Endothelial cell of umbilical vein (primary cell): ENCODE measurements around the gene AGAP2. TPM values are rescaled to one million over a fixed set of nuclear protein-coding genes. Genes with fewer than 3 reads are reported as not detected.

Experiments used
- Bru-seq: library from RNA; stranded (reverse); fragments of 400-500 nt; gene quantifications from one replicate; lab custom pipeline; 2021; lab: Mats Ljungman, UMichigan
- BruChase-seq, 2 experiments: library from RNA; stranded (reverse); fragments of 400-500 nt; gene quantifications; one replicate each; lab custom pipeline; 2021; lab: Mats Ljungman, UMichigan
- BruUV-seq: library from RNA; stranded (reverse); fragments of 400-500 nt; replicated peaks from 2 replicates; lab custom pipeline; 2021; lab: Mats Ljungman, UMichigan
- CTCF ChIA-PET: fragments of 300-600, 350-600 bp; sonication (Branson Sonifier 250); formaldehyde crosslinking; loops from one replicate; lab custom pipeline; 2021; ENCODE audit warnings: antibody characterized with exemption, inconsistent platforms; lab: Charles Lee
- POLR2A ChIA-PET: fragments of 300-600, 350-600 bp; sonication (Branson Sonifier 250); formaldehyde crosslinking; loops from one replicate; lab custom pipeline; 2021; ENCODE audit warnings: antibody characterized with exemption, inconsistent platforms; lab: Charles Lee
- DNase-seq: peaks from one replicate; pipeline ENCODE4 v3.0.0-alpha.2; 2011; ENCODE audit warnings: low read depth, low spot score
- FAIRE-seq: peaks from 2 replicates; lab custom pipeline; 2011; peaks lifted over from hg19 to GRCh38; lab: Jason Lieb, UNC
- H2AFZ ChIP-seq: 2 replicates; pipeline ENCODE4 v1.6.0; 2012; ENCODE audit warnings: low read depth, low read length, control low read depth, inconsistent platforms
- H3K27ac ChIP-seq: 2 replicates; pipeline ENCODE4 v1.5.1; 2011; ENCODE audit warnings: low read depth, mild to moderate bottlenecking, control low read depth, low read length, moderate library complexity; ENCODE audit not compliant: insufficient read depth
- H3K27me3 ChIP-seq, 2 experiments: 2 replicates each; pipeline versions ENCODE4 v1.6.0 to v1.6.1; 2011; ENCODE audit warnings: low read length in 2 of 2, mixed read lengths in 1 of 2; ENCODE audit not compliant: control insufficient read depth in 2 of 2, insufficient read depth in 2 of 2
- H3K36me3 ChIP-seq, 2 experiments: 2 replicates in 1 of 2; 3 replicates in 1 of 2; pipeline ENCODE4 v1.5.1; 2011; ENCODE audit warnings: low read length in 2 of 2, mild to moderate bottlenecking in 1 of 2, moderate library complexity in 1 of 2; ENCODE audit not compliant: control insufficient read depth in 2 of 2, insufficient read depth in 2 of 2; ENCODE audit errors: extremely low read depth in 1 of 2
- H3K4me1 ChIP-seq: 3 replicates; pipeline ENCODE4 v1.5.1; 2011; ENCODE audit warnings: mild to moderate bottlenecking, low read length; ENCODE audit not compliant: control insufficient read depth, insufficient read depth; ENCODE audit errors: extremely low read depth
- H3K4me2 ChIP-seq: 2 replicates; pipeline ENCODE4 v1.6.1; 2011; ENCODE audit warnings: low read length, control low read depth, mixed read lengths; ENCODE audit not compliant: insufficient read depth
- H3K4me3 ChIP-seq, 3 experiments: fragments of 200-600 bp in 1 of 3; sonication (generic), shearing (Covaris generic) in 1 of 3; replicated peaks in 1 of 3; 2 replicates each; pipeline ENCODE4 v1.5.1; 2011 to 2016; ENCODE audit warnings: control low read depth in 3 of 3, low read length in 3 of 3, mild to moderate bottlenecking in 2 of 3, inconsistent platforms in 1 of 3, low read depth in 1 of 3, moderate library complexity in 1 of 3; ENCODE audit not compliant: insufficient read depth in 1 of 3
- H3K79me2 ChIP-seq: 2 replicates; pipeline ENCODE4 v1.6.0; 2012; ENCODE audit warnings: low read length, inconsistent platforms; ENCODE audit not compliant: control insufficient read depth, insufficient read depth
- H3K9ac ChIP-seq: replicated peaks from 2 replicates; pipeline ENCODE3; 2011; ENCODE audit warnings: low read length, control low read depth; ENCODE audit not compliant: insufficient read depth; ENCODE audit errors: extremely low read depth
- H3K9me1 ChIP-seq: replicated peaks from 3 replicates; pipeline ENCODE4 v1.6.0; 2011; ENCODE audit warnings: mild to moderate bottlenecking, low read length; ENCODE audit not compliant: control insufficient read depth, insufficient read depth; ENCODE audit errors: extremely low read depth
- H3K9me3 ChIP-seq: replicated peaks from 2 replicates; pipeline ENCODE4 v1.5.1; 2012; ENCODE audit warnings: low read length, inconsistent platforms; ENCODE audit not compliant: control insufficient read depth, insufficient read depth
- H4K20me1 ChIP-seq: replicated peaks from 2 replicates; pipeline ENCODE3; 2011; ENCODE audit warnings: mild to moderate bottlenecking, low read length; ENCODE audit not compliant: control insufficient read depth, insufficient read depth; ENCODE audit errors: extremely low read depth
- CTCF ChIP-seq, 2 donors: IDR thresholded peaks; 1 replicate in 1 of 2; 2 replicates in 1 of 2; pipeline ENCODE4 v1.5.1; 2011; ENCODE audit warnings: low read length in 2 of 2, mild to moderate bottlenecking in 2 of 2, moderate library complexity in 2 of 2, control low read depth in 1 of 2, inconsistent platforms in 1 of 2, low read depth in 1 of 2; ENCODE audit not compliant: insufficient read depth in 1 of 2; ENCODE audit errors: extremely low read depth in 1 of 2
- EZH2 ChIP-seq: IDR thresholded peaks from 2 replicates; pipeline ENCODE4 v1.6.1; 2012; ENCODE audit warnings: borderline replicate concordance, low read depth, mild to moderate bottlenecking, moderate library complexity, low read length, inconsistent platforms; ENCODE audit not compliant: severe bottlenecking
- FOS ChIP-seq: IDR thresholded peaks from 2 replicates; pipeline ENCODE4 v1.6.1; 2011; ENCODE audit warnings: mild to moderate bottlenecking, low read length, moderate library complexity, borderline replicate concordance; ENCODE audit not compliant: insufficient read depth
- GATA2 ChIP-seq: IDR thresholded peaks from 2 replicates; pipeline ENCODE4 v1.7.0; 2011; ENCODE audit warnings: low read depth, mild to moderate bottlenecking, moderate library complexity, mixed read lengths, low read length; ENCODE audit not compliant: insufficient read length, insufficient read depth
- JUN ChIP-seq: IDR thresholded peaks from 2 replicates; pipeline ENCODE4 v1.6.1; 2011; ENCODE audit warnings: borderline replicate concordance, low read depth; ENCODE audit not compliant: insufficient read length, insufficient read depth
- MYC ChIP-seq: IDR thresholded peaks from one replicate; pipeline ENCODE4 v1.6.1; 2011; ENCODE audit warnings: mild to moderate bottlenecking, low read depth, low read length
- POLR2A ChIP-seq: IDR thresholded peaks from 2 replicates; pipeline ENCODE4 v1.6.1; 2012; ENCODE audit warnings: low read depth, mild to moderate bottlenecking, control low read depth, low read length
- POLR2AphosphoS5 ChIP-seq: IDR thresholded peaks from 2 replicates; pipeline ENCODE4 v1.6.1; 2012; ENCODE audit warnings: low read depth, mild to moderate bottlenecking, control low read depth, low read length, moderate library complexity; ENCODE audit not compliant: insufficient read depth
- dilution Hi-C: fragments of 300-500 bp; cut with MboI; formaldehyde crosslinking; loops from one replicate; pipeline ENCODE4 v1.15.0; 2019; ENCODE audit warnings: low sequenced_read_pairs; ENCODE audit not compliant: extremely low pct_ligation_motif_present
- intact Hi-C: fragments of 100-400 bp; cut with micrococcal nuclease; formaldehyde crosslinking; loops from one replicate; pipeline ENCODE4 v1.10.0; 2022
- long read RNA-seq: library from polyadenylated mRNA; stranded (forward); transcript quantifications from one replicate; pipeline ENCODE4 v2.0.0, GENCODE V29; 2021
- polyA minus RNA-seq, 3 experiments: library from RNA; depleted of rRNA, polyadenylated mRNA; stranded (reverse); fragments of >200 nt; gene quantifications; 1 replicate in 1 of 3; 2 replicates in 2 of 3; pipeline ENCODE4 v1.2.3, GENCODE V29; 2011
- polyA plus RNA-seq, 4 experiments: library from polyadenylated mRNA; depleted of rRNA in 3 of 4; stranded (reverse) in 3 of 4; unstranded in 1 of 4; fragments of >200 nt; gene quantifications; 2 replicates each; pipeline versions ENCODE4 v1.2.1 to v1.2.3, GENCODE V29; 2011 to 2012; ENCODE audit warnings: missing spikeins in 1 of 4
- total RNA-seq: library from RNA; stranded (reverse); gene quantifications from 2 replicates; pipeline ENCODE4 v1.2.3, GENCODE V29; 2021
- TF ChIP-seq, protein P1 (sequence below): IDR thresholded peaks from 2 replicates; pipeline ENCODE4 v1.6.1; 2011; ENCODE audit not compliant: insufficient read depth, insufficient read length

The AGAP2 gene
- total RNA-seq: 0.05 and 0.24 TPM in 2 replicates
- polyA plus RNA-seq: 0.04 and 0.05 TPM in 2 replicates
- polyA plus RNA-seq (2011; cell fraction: cytosol; rRNA removed): 0.04 and 0.08 TPM in 2 replicates
- polyA plus RNA-seq (2011; cell fraction: nucleus; rRNA removed): 0.05 and 0.10 TPM in 2 replicates
- 0.14 and 0.20 TPM in 2 replicates for polyA plus RNA-seq (2012)
- 0.04 TPM in 1 of 2 replicates, not detected in the other for polyA minus RNA-seq
- polyA minus RNA-seq (2011; cell fraction: cytosol; rRNA and poly(A)+ RNA removed): not detected
- polyA minus RNA-seq (2011; cell fraction: nucleus; rRNA and poly(A)+ RNA removed): 0.14 and 0.63 TPM in 2 replicates
- percentile 11 among the genes with signal in this experiment for Bru-seq, nascent RNA
- percentile 5 among the genes with signal in this experiment for BruChase-seq, experiment 1, labeled RNA remaining after a 6-hour chase
- BruChase-seq, experiment 2, labeled RNA remaining after a 2-hour chase: percentile 13 among the genes with signal in this experiment
- long read RNA-seq: 0 reads

- Histone ChIP-seq H3K4me1 (peaks cover 5% of the 10 kb centered on the region), H3K4me3 (no peak within 1 kb of the TSS), H3K9me3 (no peaks in the 10 kb centered on the region), H3K79me2 (no peaks in the 10 kb centered on the region), H3K4me2 (no peak within 1 kb of the TSS), H3K9me1 (no peaks in the 10 kb centered on the region), H3K36me3 (no peaks in the 10 kb centered on the region), H3K9ac (no peak within 1 kb of the TSS), H3K27me3 (peaks cover 65 to 70% of the 10 kb centered on the region in 2 experiments), H2AFZ (no peak within 1 kb of the TSS), H4K20me1 (no peaks in the 10 kb centered on the region), H3K27ac (no peak within 1 kb of the TSS)
- dilution Hi-C loops (no loop called here), intact Hi-C loops (no loop called here)
- FAIRE-seq: no peak
- no TSS peak for BruUV-seq
- DNase-seq: no peak
- TF ChIP-seq EZH2 (peak; percentile 58), MYC (no peak), POLR2A (no peak)
- TF ChIP-seq, protein P1, sequence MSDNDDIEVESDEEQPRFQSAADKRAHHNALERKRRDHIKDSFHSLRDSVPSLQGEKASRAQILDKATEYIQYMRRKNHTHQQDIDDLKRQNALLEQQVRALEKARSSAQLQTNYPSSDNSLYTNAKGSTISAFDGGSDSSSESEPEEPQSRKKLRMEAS: no peak
- POLR2A ChIA-PET: no interaction called here
- CTCF ChIA-PET: interaction anchor here (1.0 to 6.1 kb wide), 2 partner anchors 13 to 18 kb away, joined by 4 to 48 read pairs; no protein-coding TSS in a partner anchor
These were observed at the start of gene AGAP2 for GRCh38 chr12:57738661-57739237. Gene AGAP2, minus strand, starts transcription at chr12:57738742. Its CDS starts 496 bp downstream, at chr12:57738246.

GRCh38 chr12:57783861-57784260 is 45.3 kb upstream of the AGAP2 start:
- Histone ChIP-seq H3K36me3 (peaks cover 10 to 11% of the 10 kb centered on the region in 2 experiments), H3K9me1 (no peaks in the 10 kb centered on the region), H3K4me2 (no peak overlapping the region), H4K20me1 (no peaks in the 10 kb centered on the region), H3K27me3 (no peaks in the 10 kb centered on the region), H3K4me3 (no peak overlapping the region), H2AFZ (no peak overlapping the region), H3K27ac (no peak overlapping the region), H3K9me3 (no peaks in the 10 kb centered on the region), H3K9ac (no peak overlapping the region), H3K79me2 (peaks cover 14% of the 10 kb centered on the region), H3K4me1 (peaks cover 7% of the 10 kb centered on the region)
- ChIA-PET POLR2A (no interaction called here), CTCF (interaction anchor here (0.7 to 2.0 kb wide), 6 partner anchors 12 to 201 kb away, joined by 3 to 10 read pairs (median 4); partner anchors contain the start of genes EEF1AKMT3 and METTL1)
- TF ChIP-seq, protein P1: no peak
- TF ChIP-seq POLR2A (no peak), JUN (no peak), FOS (no peak), CTCF (IDR thresholded peaks at IDR 0.05; ENCODE audit: extremely low read depth in 1 of 2, insufficient read depth in 1 of 2, low read depth in 1 of 2, low read length in 2 of 2) (no peak), EZH2 (no peak), MYC (no peak), GATA2 (no peak), POLR2AphosphoS5 (no peak)
- intact Hi-C loops: loop anchor here (1.0 to 2.0 kb wide), 2 partner anchors 13 to 47 kb away; no protein-coding TSS in a partner anchor
- dilution Hi-C loops: no loop called here
- no TSS peak for BruUV-seq
- FAIRE-seq: no peak
- DNase-seq: no peak
